ENCODE results near the gene SHC2.

- no peak for TF ChIP-seq CTCF (IDR thresholded peaks at IDR 0.05; ENCODE audit: extremely low read depth in 1 of 2, insufficient read depth in 1 of 2, low read depth in 1 of 2, low read length in 2 of 2)
- no peak for TF ChIP-seq POLR2AphosphoS5 (IDR thresholded peaks at IDR 0.05; ENCODE audit: insufficient read depth, low read depth, low read length)
Measured at GRCh38 chr19:412356-413355, 48.2 kb downstream of the SHC2 start.

Measured in endothelial cell of umbilical vein (primary cell).